H9 (cell line): ENCODE measurements around the gene EGLN3. TPM values are rescaled to one million over a fixed set of nuclear protein-coding genes. Genes with fewer than 3 reads are reported as not detected.

Experiments
- DNase-seq: peaks from one replicate; pipeline ENCODE4 v3.0.0-alpha.2; 2017
- H2AFZ ChIP-seq: one replicate; pipeline ENCODE4 v1.6.1; 2013; ENCODE audit warnings: mild to moderate bottlenecking, low read length, control low read depth, moderate library complexity
- H2AK5ac ChIP-seq: 2 replicates; pipeline ENCODE4 v1.6.1; 2013; ENCODE audit warnings: low read length, control low read depth, mixed read lengths; ENCODE audit not compliant: insufficient read length
- H2BK120ac ChIP-seq: one replicate; pipeline ENCODE4 v1.6.1; 2013; ENCODE audit warnings: low read depth, mild to moderate bottlenecking, low read length, control low read depth, inconsistent platforms; ENCODE audit not compliant: poor library complexity, severe bottlenecking
- H2BK12ac ChIP-seq: 2 replicates; pipeline ENCODE4 v1.6.1; 2013; ENCODE audit warnings: low read length, control low read depth, mixed read lengths, low read depth; ENCODE audit not compliant: insufficient read length
- H2BK15ac ChIP-seq: 2 replicates; pipeline ENCODE4 v1.6.1; 2013; ENCODE audit warnings: low read depth, low read length, control low read depth
- H2BK20ac ChIP-seq: one replicate; pipeline ENCODE4 v1.6.1; 2013; ENCODE audit warnings: low read depth, mild to moderate bottlenecking, low read length, control low read depth, inconsistent platforms; ENCODE audit not compliant: poor library complexity, severe bottlenecking
- H2BK5ac ChIP-seq: 2 replicates; pipeline ENCODE4 v1.6.1; 2013; ENCODE audit warnings: low read length, control low read depth, mixed read lengths; ENCODE audit not compliant: insufficient read length
- H3K14ac ChIP-seq: 2 replicates; pipeline ENCODE4 v1.6.1; 2013; ENCODE audit warnings: low read length, control low read depth; ENCODE audit not compliant: insufficient read depth
- H3K18ac ChIP-seq: 2 replicates; pipeline ENCODE4 v1.6.1; 2013; ENCODE audit warnings: low read depth, mild to moderate bottlenecking, mixed read lengths, low read length, control low read depth; ENCODE audit not compliant: insufficient read length
- H3K23ac ChIP-seq: 2 replicates; pipeline ENCODE4 v1.6.1; 2013; ENCODE audit warnings: low read length, control low read depth, mixed read lengths, low read depth; ENCODE audit not compliant: insufficient read length
- H3K23me2 ChIP-seq: 2 replicates; pipeline ENCODE4 v1.6.1; 2013; ENCODE audit warnings: low read depth, mild to moderate bottlenecking, mixed read lengths, low read length, control low read depth; ENCODE audit not compliant: insufficient read length, poor library complexity, severe bottlenecking
- H3K27ac ChIP-seq: 2 replicates; pipeline ENCODE4 v1.5.1; 2013; ENCODE audit warnings: low read length, control low read depth, mixed read lengths, low read depth; ENCODE audit not compliant: insufficient read length
- H3K27me3 ChIP-seq: 2 replicates; pipeline ENCODE4 v1.6.1; 2013; ENCODE audit warnings: low read length, control low read depth, inconsistent platforms; ENCODE audit not compliant: insufficient read depth
- H3K4ac ChIP-seq: 2 replicates; pipeline ENCODE4 v1.6.1; 2013; ENCODE audit warnings: low read depth, mild to moderate bottlenecking, control low read depth, inconsistent platforms, low read length, moderate library complexity
- H3K4me1 ChIP-seq: 2 replicates; pipeline ENCODE4 v1.6.1; 2013; ENCODE audit warnings: low read length, control low read depth, inconsistent platforms; ENCODE audit not compliant: insufficient read depth
- H3K4me2 ChIP-seq: 2 replicates; pipeline ENCODE4 v1.6.1; 2013; ENCODE audit warnings: low read length, control low read depth, mixed read lengths; ENCODE audit not compliant: insufficient read length, insufficient read depth
- H3K56ac ChIP-seq: 2 replicates; pipeline ENCODE4 v1.6.1; 2013; ENCODE audit warnings: low read depth, mild to moderate bottlenecking, mixed read lengths, low read length, control low read depth; ENCODE audit not compliant: insufficient read length
- H3K79me1 ChIP-seq: 2 replicates; pipeline ENCODE4 v1.6.1; 2013; ENCODE audit warnings: low read depth, mild to moderate bottlenecking, moderate library complexity, low read length, control low read depth, inconsistent platforms; ENCODE audit not compliant: insufficient read depth, poor library complexity, severe bottlenecking
- H3K79me2 ChIP-seq: 2 replicates; pipeline ENCODE4 v1.6.1; 2013; ENCODE audit warnings: low read length, control low read depth, inconsistent platforms; ENCODE audit not compliant: insufficient read depth
- H3K9ac ChIP-seq: 2 replicates; pipeline ENCODE4 v1.6.1; 2013; ENCODE audit warnings: low read length, control low read depth, mixed read lengths; ENCODE audit not compliant: insufficient read length; ENCODE audit errors: extremely low read depth
- H3K9me3 ChIP-seq: one replicate; pipeline ENCODE4 v1.6.1; 2013; ENCODE audit warnings: low read depth, low read length, inconsistent platforms; ENCODE audit not compliant: control insufficient read depth
- H3T11ph ChIP-seq: one replicate; pipeline ENCODE4 v1.6.1; 2013; ENCODE audit warnings: mild to moderate bottlenecking, low read length, control low read depth, inconsistent platforms
- H4K20me1 ChIP-seq: one replicate; pipeline ENCODE4 v1.6.1; 2013; ENCODE audit not compliant: control insufficient read depth, insufficient read length, insufficient read depth
- H4K5ac ChIP-seq: 2 replicates; pipeline ENCODE4 v1.6.1; 2013; ENCODE audit warnings: low read depth, mild to moderate bottlenecking, mixed read lengths, low read length, control low read depth; ENCODE audit not compliant: insufficient read length
- H4K8ac ChIP-seq: replicated peaks from 2 replicates; pipeline ENCODE4 v1.6.1; 2013; ENCODE audit warnings: low read length, control low read depth, mixed read lengths, low read depth; ENCODE audit not compliant: insufficient read length
- H4K91ac ChIP-seq: 2 replicates; pipeline ENCODE4 v1.6.1; 2013; ENCODE audit warnings: low read depth, mild to moderate bottlenecking, moderate library complexity, mixed read lengths, low read length, control low read depth; ENCODE audit not compliant: insufficient read length
- H3K27ac Mint-ChIP-seq, 3 experiments: 2 replicates in 2 of 3; 3 replicates in 1 of 3; pipeline ENCODE4 v1.8.0; 2020 to 2021; ENCODE audit warnings: mixed read lengths in 3 of 3, mild to moderate bottlenecking in 1 of 3, moderate library complexity in 1 of 3
- H3K27me3 Mint-ChIP-seq: 2 replicates; pipeline ENCODE4 v1.8.0; 2021; ENCODE audit warnings: low read depth, mild to moderate bottlenecking, moderate library complexity, mixed read lengths
- H3K36me3 Mint-ChIP-seq, 3 experiments: 2 replicates in 2 of 3; 3 replicates in 1 of 3; pipeline ENCODE4 v1.8.0; 2020 to 2021; ENCODE audit warnings: low read depth in 3 of 3, mixed read lengths in 3 of 3; ENCODE audit not compliant: insufficient read depth in 1 of 3
- H3K4me1 Mint-ChIP-seq, 2 experiments: 2 replicates each; pipeline ENCODE4 v1.8.0; 2020; ENCODE audit warnings: mixed read lengths in 2 of 2
- H3K4me3 Mint-ChIP-seq, 2 experiments: 2 replicates in 1 of 2; 3 replicates in 1 of 2; pipeline ENCODE4 v1.8.0; 2020 to 2021; ENCODE audit warnings: mild to moderate bottlenecking in 2 of 2, mixed read lengths in 2 of 2, moderate library complexity in 1 of 2
- H3K9me3 Mint-ChIP-seq, 2 experiments: 2 replicates in 1 of 2; 3 replicates in 1 of 2; pipeline ENCODE4 v1.8.0; 2020; ENCODE audit warnings: mild to moderate bottlenecking in 2 of 2, mixed read lengths in 2 of 2, moderate library complexity in 1 of 2
- WGBS: extraction: QIAGEN DNeasy Blood & Tissue Kit; methylation state at CpG from one replicate; pipeline ENCODE4 v1.1.7; 2013; ENCODE audit warnings: missing lambda C conversion rate, low lambda C conversion rate, mixed read lengths; ENCODE audit not compliant: insufficient read length; ENCODE audit errors: extremely low coverage; 5-methylcytosine and 5-hydroxymethylcytosine counted together
- total RNA-seq: library from RNA; stranded (reverse); gene quantifications from 2 replicates; pipeline ENCODE4 v1.2.1, GENCODE V29; 2021
- TF ChIP-seq, protein P1 (sequence below): fragments of 200-600 bp; sonication (generic); conservative IDR thresholded peaks from 3 replicates; pipeline ENCODE4 v1.8.0; 2021; ENCODE audit warnings: antibody characterized with exemption, mild to moderate bottlenecking

EGLN3 gene
- total RNA-seq, 1 experiment from 2014 or later, result 19.8 TPM

DNA sequence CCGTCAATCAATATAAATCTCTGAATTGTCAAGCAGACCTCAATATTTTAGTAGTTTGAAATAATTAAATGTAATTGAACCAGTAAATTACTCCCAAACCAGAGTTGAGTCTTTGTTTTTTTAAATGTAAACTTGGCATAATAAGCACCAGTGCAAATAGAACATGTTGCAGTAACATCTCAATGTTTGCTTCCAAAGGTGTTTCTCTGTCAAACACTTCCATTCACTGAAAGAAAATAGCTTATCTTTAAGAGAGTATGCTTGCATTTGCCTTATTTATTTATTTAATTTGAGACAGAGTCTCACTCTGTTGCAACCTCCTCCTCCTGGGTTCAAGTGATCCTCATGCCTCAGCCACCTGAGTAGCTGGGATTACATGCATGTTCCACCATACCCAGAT lies 39.9 kb upstream of the EGLN3 start:
- no peak overlapping the region for H3K4me3 Mint-ChIP-seq
- no peak overlapping the region for H3K27ac Mint-ChIP-seq
- Histone ChIP-seq H3K9me3 (no peaks in the 10 kb centered on the region), H3T11ph (no peak overlapping the region), H2AFZ (no peak overlapping the region), H3K4me2 (no peak overlapping the region), H3K23me2 (no peaks in the 10 kb centered on the region), H3K27me3 (no peaks in the 10 kb centered on the region), H3K23ac (no peak overlapping the region), H2AK5ac (no peak overlapping the region), H3K18ac (no peak overlapping the region), H3K9ac (no peak overlapping the region), H4K20me1 (no peaks in the 10 kb centered on the region), H3K56ac (no peak overlapping the region), H3K79me1 (no peaks in the 10 kb centered on the region), H2BK12ac (no peak overlapping the region), H2BK20ac (no peak overlapping the region), H3K79me2 (no peaks in the 10 kb centered on the region), H2BK120ac (no peak overlapping the region), H3K14ac (no peak overlapping the region), H3K4me1 (no peaks in the 10 kb centered on the region), H3K4ac (no peak overlapping the region), H3K27ac (no peak overlapping the region), H4K8ac (no peak overlapping the region), H2BK5ac (no peak overlapping the region), H4K5ac (no peak overlapping the region), H2BK15ac (no peak overlapping the region), H4K91ac (no peak overlapping the region)
- DNase-seq, result no peak
- peaks cover 2% of the 10 kb centered on the region; the same call in 1 of the 2 replicates for H3K27me3 Mint-ChIP-seq
- TF ChIP-seq, protein P1, sequence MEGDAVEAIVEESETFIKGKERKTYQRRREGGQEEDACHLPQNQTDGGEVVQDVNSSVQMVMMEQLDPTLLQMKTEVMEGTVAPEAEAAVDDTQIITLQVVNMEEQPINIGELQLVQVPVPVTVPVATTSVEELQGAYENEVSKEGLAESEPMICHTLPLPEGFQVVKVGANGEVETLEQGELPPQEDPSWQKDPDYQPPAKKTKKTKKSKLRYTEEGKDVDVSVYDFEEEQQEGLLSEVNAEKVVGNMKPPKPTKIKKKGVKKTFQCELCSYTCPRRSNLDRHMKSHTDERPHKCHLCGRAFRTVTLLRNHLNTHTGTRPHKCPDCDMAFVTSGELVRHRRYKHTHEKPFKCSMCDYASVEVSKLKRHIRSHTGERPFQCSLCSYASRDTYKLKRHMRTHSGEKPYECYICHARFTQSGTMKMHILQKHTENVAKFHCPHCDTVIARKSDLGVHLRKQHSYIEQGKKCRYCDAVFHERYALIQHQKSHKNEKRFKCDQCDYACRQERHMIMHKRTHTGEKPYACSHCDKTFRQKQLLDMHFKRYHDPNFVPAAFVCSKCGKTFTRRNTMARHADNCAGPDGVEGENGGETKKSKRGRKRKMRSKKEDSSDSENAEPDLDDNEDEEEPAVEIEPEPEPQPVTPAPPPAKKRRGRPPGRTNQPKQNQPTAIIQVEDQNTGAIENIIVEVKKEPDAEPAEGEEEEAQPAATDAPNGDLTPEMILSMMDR, result no peak
- H3K9me3 Mint-ChIP-seq, result no peaks in the 10 kb centered on the region
- WGBS, result no CpG with 5 or more reads among the region's 1 CpG
- H3K36me3 Mint-ChIP-seq, result 0 out of 7 replicates have a peak, but pooled peaks cover 0 to 2% (median 0%) of the 10 kb centered on the region in 3 experiments
- peaks cover 0 to 3% of the 10 kb centered on the region in 2 experiments; a peak in 1 of 4 replicates for H3K4me1 Mint-ChIP-seq
